Measurements from ENCODE around the gene AVEN.

The AVEN gene

DNA sequence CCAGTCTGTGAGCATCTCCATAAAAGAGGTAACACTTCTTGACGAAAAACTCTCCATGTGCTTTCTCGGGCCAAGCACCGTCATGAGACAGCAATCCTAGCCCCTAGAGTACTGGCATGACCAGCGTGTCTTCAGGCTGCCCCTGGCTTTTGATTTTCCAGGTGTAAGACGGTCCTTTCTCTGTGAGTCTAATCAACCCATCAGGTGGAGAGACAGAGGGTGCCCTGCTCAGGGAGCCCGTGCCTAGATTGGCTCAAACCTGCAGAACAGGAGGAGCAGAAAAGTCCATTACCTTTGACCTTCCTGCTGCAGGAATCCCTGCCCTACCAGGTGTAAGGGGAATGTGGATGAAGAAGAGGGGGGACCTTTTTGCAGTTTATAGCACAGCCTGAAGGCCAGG is 180.2 kb downstream of the AVEN start:
- intact Hi-C loops (cut with DNase I; ENCODE audit: low total_unique reads), result no loop called here
- DNase-seq, result no peak
- no peak overlapping the region for H3K27ac ChIP-seq
- no peaks in the 10 kb centered on the region for H3K4me1 ChIP-seq
- H3K27me3 ChIP-seq, result no peaks in the 10 kb centered on the region
- H3K9me3 ChIP-seq, result no peaks in the 10 kb centered on the region
- no peak overlapping the region for H3K4me3 ChIP-seq
- TF ChIP-seq, protein P1, sequence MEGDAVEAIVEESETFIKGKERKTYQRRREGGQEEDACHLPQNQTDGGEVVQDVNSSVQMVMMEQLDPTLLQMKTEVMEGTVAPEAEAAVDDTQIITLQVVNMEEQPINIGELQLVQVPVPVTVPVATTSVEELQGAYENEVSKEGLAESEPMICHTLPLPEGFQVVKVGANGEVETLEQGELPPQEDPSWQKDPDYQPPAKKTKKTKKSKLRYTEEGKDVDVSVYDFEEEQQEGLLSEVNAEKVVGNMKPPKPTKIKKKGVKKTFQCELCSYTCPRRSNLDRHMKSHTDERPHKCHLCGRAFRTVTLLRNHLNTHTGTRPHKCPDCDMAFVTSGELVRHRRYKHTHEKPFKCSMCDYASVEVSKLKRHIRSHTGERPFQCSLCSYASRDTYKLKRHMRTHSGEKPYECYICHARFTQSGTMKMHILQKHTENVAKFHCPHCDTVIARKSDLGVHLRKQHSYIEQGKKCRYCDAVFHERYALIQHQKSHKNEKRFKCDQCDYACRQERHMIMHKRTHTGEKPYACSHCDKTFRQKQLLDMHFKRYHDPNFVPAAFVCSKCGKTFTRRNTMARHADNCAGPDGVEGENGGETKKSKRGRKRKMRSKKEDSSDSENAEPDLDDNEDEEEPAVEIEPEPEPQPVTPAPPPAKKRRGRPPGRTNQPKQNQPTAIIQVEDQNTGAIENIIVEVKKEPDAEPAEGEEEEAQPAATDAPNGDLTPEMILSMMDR (IDR thresholded peaks at IDR 0.05), result no peak
- H3K36me3 ChIP-seq, result peaks cover 10 to 63% (median 12%) of the 10 kb centered on the region in 3 donors

DNA sequence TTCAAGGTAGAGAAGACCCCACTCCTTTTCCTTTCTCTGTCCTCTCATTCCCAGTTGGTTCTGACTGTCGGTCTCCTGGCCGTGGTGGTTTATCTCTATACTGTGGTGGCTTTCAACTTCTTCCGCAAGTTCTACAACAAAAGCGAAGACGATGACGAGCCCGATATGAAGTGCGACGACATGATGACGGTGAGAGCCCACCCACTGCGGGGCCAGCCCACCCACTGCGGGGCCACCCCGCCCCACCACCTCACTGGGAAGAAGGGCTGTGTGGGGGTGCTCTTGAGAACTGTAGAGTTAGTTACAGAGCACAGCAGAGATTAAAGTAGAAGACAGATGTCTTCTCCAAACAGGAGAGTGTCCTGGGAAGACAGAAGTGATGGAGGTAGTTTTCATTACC is 181.3 kb downstream of the AVEN start:
- H3K36me3 ChIP-seq, result peaks cover 4 to 54% (median 8%) of the 10 kb centered on the region in 3 donors
- H3K9me3 ChIP-seq, result no peaks in the 10 kb centered on the region
- intact Hi-C loops (cut with DNase I; ENCODE audit: low total_unique reads), result no loop called here
- H3K27me3 ChIP-seq, result no peaks in the 10 kb centered on the region
- H3K4me1 ChIP-seq, result no peaks in the 10 kb centered on the region
- no peak overlapping the region for H3K27ac ChIP-seq
- H3K4me3 ChIP-seq, result no peak overlapping the region
- DNase-seq, result no peak
- TF ChIP-seq, protein P1 (IDR thresholded peaks at IDR 0.05), result no peak

DNA sequence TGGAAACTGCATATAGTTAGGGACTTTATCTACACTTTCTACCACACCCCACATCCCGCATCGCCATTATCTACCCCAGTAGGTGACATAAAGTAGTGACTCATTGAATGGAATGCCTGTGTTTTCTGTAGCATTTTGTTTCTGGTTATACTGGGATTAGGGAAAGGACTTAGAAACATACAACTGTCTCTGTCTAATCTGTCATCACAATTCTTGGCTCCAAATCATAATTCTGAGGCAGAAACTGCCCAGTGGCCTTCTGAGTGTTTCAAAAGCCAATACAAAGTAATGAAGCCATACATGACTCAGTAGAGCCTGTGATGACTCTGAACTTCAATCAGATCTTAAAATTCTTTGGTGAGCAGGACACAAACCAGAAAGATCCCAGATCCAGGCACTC is 186.4 kb downstream of the AVEN start:
- no peak overlapping the region for H3K27ac ChIP-seq
- intact Hi-C loops (cut with DNase I; ENCODE audit: low total_unique reads), result no loop called here
- no peaks in the 10 kb centered on the region for H3K9me3 ChIP-seq
- H3K4me3 ChIP-seq, result no peak overlapping the region
- H3K27me3 ChIP-seq, result no peaks in the 10 kb centered on the region
- H3K4me1 ChIP-seq, result no peaks in the 10 kb centered on the region
- no peak for DNase-seq
- peaks cover 0 to 25% (median 0%) of the 10 kb centered on the region in 3 donors for H3K36me3 ChIP-seq
- TF ChIP-seq, protein P1 (IDR thresholded peaks at IDR 0.05), result no peak

DNA sequence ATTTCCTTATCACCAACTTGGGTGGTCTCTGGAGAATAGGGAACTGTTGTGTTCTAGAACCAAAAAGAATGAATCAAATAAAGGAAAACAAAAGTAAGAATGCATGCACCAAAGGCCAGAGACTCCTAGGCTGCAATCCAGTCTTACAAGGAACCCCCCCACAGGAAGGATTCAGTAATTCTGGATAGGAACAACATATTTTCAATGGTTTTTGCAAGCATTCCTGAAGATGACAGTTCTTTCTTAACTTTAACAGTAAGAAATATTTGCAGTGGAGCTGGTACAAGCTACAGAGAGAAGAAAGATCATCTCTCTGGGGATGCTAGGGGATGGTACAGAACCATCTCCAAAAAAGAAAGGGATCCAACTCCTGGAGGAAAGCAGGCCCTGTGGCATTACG is 186.9 kb downstream of the AVEN start:
- Histone ChIP-seq H3K9me3 (no peaks in the 10 kb centered on the region), H3K4me1 (no peaks in the 10 kb centered on the region), H3K36me3 (peaks cover 0 to 20% (median 0%) of the 10 kb centered on the region in 3 donors), H3K27ac (no peak overlapping the region), H3K27me3 (no peaks in the 10 kb centered on the region), H3K4me3 (no peak overlapping the region)
- TF ChIP-seq, protein P1 (IDR thresholded peaks at IDR 0.05), result no peak
- intact Hi-C loops (cut with DNase I; ENCODE audit: low total_unique reads), result no loop called here
- no peak for DNase-seq

DNA sequence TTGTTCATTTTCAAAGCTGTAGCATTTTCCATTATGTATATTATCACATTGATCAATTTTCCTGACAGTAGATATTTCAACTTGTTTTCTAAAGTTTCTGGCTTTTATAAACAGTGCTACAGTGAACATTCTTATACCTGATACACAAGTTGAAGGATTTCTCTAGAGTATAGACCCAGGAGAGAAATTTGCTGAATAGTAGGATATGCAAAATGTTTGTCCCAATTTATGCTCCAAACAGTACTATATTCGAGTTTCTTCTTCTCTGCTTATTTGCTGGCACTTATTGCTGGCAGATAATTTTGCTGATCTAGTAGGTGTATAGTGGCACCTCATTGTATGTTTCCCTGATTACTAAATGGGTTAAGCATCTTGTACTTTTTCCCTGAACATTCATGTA is 187.9 kb downstream of the AVEN start:
- Histone ChIP-seq H3K4me1 (no peaks in the 10 kb centered on the region), H3K4me3 (no peak overlapping the region), H3K9me3 (no peaks in the 10 kb centered on the region), H3K36me3 (peaks cover 0 to 13% (median 0%) of the 10 kb centered on the region in 3 donors), H3K27me3 (no peaks in the 10 kb centered on the region), H3K27ac (no peak overlapping the region)
- intact Hi-C loops (cut with DNase I; ENCODE audit: low total_unique reads), result no loop called here
- TF ChIP-seq, protein P1 (IDR thresholded peaks at IDR 0.05), result no peak
- no peak for DNase-seq

DNA sequence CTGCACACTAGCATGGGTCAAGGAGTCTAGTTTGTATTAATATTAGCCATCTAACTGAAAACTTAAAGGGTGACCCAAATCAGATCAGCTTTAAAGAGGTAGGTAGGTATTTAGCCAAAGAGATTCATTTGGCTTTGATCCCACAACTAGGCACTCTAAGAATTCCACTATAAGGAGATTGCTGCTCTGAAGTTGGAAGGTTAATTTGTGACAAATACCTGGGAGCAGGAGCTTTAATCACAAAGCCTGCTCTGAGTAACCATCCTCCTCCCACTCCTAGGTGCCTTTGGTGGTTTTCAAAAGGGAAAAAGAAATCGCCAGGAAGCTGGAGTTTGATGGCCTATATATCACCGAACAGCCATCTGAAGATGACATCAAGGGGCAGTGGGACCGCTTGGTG is 191.0 kb downstream of the AVEN start:
- Histone ChIP-seq H3K4me3 (no peak overlapping the region), H3K27ac (no peak overlapping the region), H3K27me3 (no peaks in the 10 kb centered on the region), H3K36me3 (no peaks in the 10 kb centered on the region), H3K4me1 (no peaks in the 10 kb centered on the region), H3K9me3 (no peaks in the 10 kb centered on the region)
- TF ChIP-seq, protein P1 (IDR thresholded peaks at IDR 0.05), result no peak
- DNase-seq, result no peak
- intact Hi-C loops (cut with DNase I; ENCODE audit: low total_unique reads), result no loop called here

All from tibial artery (tissue), 4 donors.